Ectodermal cell (in vitro differentiated cells): ENCODE data around the gene CPAMD8.
"Not testable (repeated sequence)": the region's sequence is repeated elsewhere in the genome, so short reads cannot be mapped to it uniquely, and the experiment has no call there.

Experiments
- H3K27ac ChIP-seq: 2 replicates; pipeline ENCODE4 v1.7.0; 2013; ENCODE audit warnings: mild to moderate bottlenecking, low read depth, low read length; ENCODE audit not compliant: insufficient read depth, poor library complexity, severe bottlenecking
- H3K27me3 ChIP-seq: 2 replicates; pipeline ENCODE4 v1.7.0; 2013; ENCODE audit warnings: mild to moderate bottlenecking, low read length; ENCODE audit not compliant: insufficient read depth, control insufficient read depth, poor library complexity, severe bottlenecking
- H3K36me3 ChIP-seq: one replicate; pipeline ENCODE4 v1.7.0; 2013; ENCODE audit warnings: low read length; ENCODE audit not compliant: control insufficient read depth, insufficient read depth
- H3K4me1 ChIP-seq: one replicate; pipeline ENCODE4 v1.7.0; 2013; ENCODE audit warnings: low read length; ENCODE audit not compliant: control insufficient read depth, insufficient read depth
- H3K4me3 ChIP-seq: 2 replicates; pipeline ENCODE4 v1.7.0; 2013; ENCODE audit warnings: low read depth, low read length, control low read depth; ENCODE audit not compliant: insufficient read depth
- H3K9me3 ChIP-seq: 2 replicates; pipeline ENCODE4 v1.7.0; 2013; ENCODE audit warnings: mild to moderate bottlenecking, low read length, moderate library complexity; ENCODE audit not compliant: control insufficient read depth
- WGBS, 2 experiments: methylation state at CpG; one replicate each; pipeline ENCODE4 v1.1.7; 2013; ENCODE audit warnings: missing lambda C conversion rate in 2 of 2; 5-methylcytosine and 5-hydroxymethylcytosine counted together

Gene CPAMD8

DNA sequence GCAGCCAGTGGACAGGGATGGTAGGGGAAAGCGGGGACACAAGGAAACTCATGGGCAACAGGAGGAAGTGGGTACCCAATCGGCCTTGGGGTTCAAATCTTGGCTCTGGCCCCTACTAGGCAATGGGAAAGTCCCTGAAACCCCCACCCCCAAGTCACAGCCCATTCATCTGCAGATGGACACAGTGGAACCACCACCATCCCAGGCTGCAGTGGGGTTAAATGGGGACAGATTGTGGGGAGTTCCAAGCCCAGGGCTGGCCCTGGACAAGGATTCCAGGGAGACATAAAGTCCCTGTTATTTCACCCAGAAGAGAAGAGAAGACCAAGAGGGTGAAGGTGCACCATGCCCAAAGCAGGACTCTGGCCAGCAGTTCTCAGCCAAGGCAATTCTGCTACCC, 48.5 kb downstream of the CPAMD8 start:
- Histone ChIP-seq H3K4me3 (no peak overlapping the region), H3K9me3 (no peaks in the 10 kb centered on the region), H3K27me3 (no peaks in the 10 kb centered on the region), H3K27ac (no peak overlapping the region), H3K4me1 (no peaks in the 10 kb centered on the region), H3K36me3 (no peaks in the 10 kb centered on the region)
- 89 to 95% methylated on average over 2 of the region's 2 CpGs for WGBS, 2 experiments

DNA sequence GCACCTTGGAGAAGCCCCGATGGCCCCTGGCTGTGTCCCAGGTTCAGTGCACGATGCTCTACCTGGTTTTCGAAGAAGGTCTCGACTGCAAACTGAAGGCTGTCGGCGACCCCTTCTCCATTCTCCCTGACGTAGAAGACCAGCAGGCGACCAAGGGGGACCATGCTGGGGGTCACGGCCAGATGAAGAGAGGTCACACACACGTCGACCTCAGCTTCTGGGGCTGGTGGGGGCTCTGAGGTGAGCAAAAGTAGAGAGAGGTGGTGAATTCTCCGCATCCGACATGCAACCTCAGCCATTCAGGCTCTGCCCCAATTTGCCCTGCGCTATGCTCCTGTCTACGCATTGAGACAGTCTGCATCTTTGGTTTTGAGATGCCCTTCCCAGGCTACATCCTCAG, 49.3 kb downstream of the CPAMD8 start:
- 91 to 92% methylated on average over 15 of the region's 15 CpGs for WGBS, 2 experiments
- no peak overlapping the region for H3K27ac ChIP-seq
- no peaks in the 10 kb centered on the region for H3K36me3 ChIP-seq

DNA sequence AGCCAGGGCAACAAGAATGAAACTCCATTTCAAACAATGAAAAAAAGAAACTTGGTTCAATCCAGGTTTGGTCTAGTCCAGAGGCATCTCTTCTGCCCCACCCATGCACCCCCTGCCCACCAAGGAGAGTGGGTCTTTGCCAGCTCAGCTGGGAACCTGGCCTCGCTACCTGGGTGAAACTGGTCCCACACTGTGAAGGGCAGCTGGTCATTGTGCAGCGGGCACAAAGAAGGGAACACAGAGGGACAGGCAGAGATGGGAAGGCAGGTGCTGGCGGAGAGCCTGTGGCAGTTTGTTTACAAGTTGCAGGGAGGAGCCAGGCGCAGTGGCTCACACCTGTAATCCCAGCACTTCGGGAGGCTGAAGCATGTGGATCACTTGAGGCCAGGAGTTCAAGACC, 50.2 kb downstream of the CPAMD8 start:
- H3K36me3 ChIP-seq, result no peaks in the 10 kb centered on the region
- no peaks in the 10 kb centered on the region for H3K9me3 ChIP-seq
- H3K27me3 ChIP-seq, result no peaks in the 10 kb centered on the region
- no peak overlapping the region for H3K4me3 ChIP-seq
- no peak overlapping the region for H3K27ac ChIP-seq
- no peaks in the 10 kb centered on the region for H3K4me1 ChIP-seq
- 90 to 94% methylated on average over 5 of the region's 5 CpGs for WGBS, 2 experiments

More for the DNA sequence above, 49.3 kb downstream of the CPAMD8 start:
- H3K27me3 ChIP-seq, result no peaks in the 10 kb centered on the region
- no peaks in the 10 kb centered on the region for H3K9me3 ChIP-seq
- no peak overlapping the region for H3K4me3 ChIP-seq
- H3K4me1 ChIP-seq, result no peaks in the 10 kb centered on the region

DNA sequence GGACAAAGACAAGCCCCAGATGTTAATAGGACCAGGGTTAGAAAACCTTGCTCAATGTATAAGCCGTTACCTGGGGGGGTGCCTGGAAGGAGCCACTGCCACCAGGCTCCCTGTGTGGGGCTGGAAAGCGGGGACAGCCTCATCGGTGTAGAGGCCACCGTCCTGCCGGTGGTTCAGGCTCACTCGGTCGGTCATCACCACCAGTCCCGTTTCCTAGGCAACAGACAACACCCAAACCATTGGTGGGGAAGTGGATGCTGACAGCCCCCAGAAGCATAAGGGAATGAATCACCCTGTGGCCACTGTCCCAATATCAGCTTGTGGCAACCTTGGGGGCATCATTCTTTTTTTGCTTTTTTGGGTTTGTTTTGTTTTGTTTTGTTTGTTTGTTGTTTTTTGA, 55.8 kb downstream of the CPAMD8 start:
- Histone ChIP-seq H3K9me3 (no peaks in the 10 kb centered on the region), H3K27ac (no peak overlapping the region), H3K36me3 (peaks cover 3% of the 10 kb centered on the region), H3K27me3 (no peaks in the 10 kb centered on the region), H3K4me1 (no peaks in the 10 kb centered on the region), H3K4me3 (no peak overlapping the region)
- 89 to 92% methylated on average over 8 of the region's 8 CpGs for WGBS, 2 experiments

DNA sequence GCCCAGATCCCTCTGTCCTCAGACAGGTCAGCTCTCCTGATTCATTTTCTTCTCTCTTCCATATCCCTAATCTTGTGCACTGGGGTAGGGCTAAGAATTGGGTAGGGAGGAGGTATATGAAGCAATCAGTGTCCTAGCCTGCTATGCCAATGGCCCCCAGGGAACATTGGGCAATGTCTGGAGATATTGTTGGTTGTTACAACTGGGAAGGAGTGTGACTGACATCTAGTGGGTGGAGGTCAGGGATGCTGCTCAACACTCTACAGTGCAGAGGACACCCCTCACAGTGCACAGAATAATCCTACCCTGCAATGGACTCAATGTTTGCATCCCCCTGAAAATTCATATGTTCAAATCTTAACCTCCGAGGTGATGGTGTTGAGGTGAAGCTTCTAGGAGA, 57.5 kb downstream of the CPAMD8 start:
- H3K4me3 ChIP-seq, result no peak overlapping the region

DNA sequence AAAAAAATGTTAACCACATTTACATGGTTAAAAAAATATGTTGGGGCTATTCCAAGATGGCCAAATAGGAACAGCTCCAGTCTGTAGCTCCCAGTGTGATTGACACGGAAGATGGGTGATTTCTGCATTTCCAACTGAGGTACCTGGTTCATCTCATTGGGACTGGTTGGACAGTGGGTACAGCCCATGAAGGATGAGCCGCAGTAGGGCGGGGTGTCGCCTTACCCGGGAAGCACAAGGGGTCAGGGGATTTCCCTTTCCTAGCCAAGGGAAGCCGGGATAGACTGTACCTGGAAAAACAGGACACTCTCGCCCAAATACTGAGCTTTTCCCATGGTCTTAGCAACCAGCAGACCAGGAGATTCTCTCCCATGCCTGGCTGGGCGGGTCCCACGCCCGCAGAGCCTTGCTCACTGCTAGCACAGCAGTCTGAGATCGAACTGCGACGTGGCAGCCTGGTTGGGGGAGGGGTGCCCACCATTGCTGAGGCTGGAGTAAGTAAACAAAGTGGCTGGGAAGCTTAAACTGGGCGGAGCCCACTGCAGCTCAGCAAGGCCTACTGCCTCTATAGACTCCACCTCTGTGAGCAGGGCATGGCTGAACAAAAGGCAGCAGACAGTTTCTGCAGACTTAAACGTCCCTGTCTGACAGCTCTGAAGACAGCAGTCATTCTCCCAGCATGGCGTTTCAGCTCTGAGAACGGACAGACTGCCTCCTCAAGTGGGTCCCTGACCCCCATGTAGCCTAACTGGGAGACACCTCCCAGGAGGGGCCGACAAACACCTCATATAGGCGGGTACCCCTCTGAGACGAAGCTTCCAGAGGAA, 65.4 kb downstream of the CPAMD8 start:
- H3K27me3 ChIP-seq, H3K9me3 ChIP-seq, H3K36me3 ChIP-seq, H3K4me1 ChIP-seq: not testable (repeated sequence)
- H3K4me3 ChIP-seq, result peak overlapping the region; percentile 4
- WGBS, 2 experiments, result 53 to 54% methylated on average over 20 of the region's 20 CpGs
- peak overlapping the region; percentile 56 for H3K27ac ChIP-seq

More for the DNA sequence above, 57.5 kb downstream of the CPAMD8 start:
- 98 to 100% methylated on average over 1 of the region's 1 CpG for WGBS, 2 experiments
- no peak overlapping the region for H3K27ac ChIP-seq
- H3K36me3 ChIP-seq, result peaks cover 3% of the 10 kb centered on the region
- no peaks in the 10 kb centered on the region for H3K4me1 ChIP-seq
- no peaks in the 10 kb centered on the region for H3K27me3 ChIP-seq
- no peaks in the 10 kb centered on the region for H3K9me3 ChIP-seq

DNA sequence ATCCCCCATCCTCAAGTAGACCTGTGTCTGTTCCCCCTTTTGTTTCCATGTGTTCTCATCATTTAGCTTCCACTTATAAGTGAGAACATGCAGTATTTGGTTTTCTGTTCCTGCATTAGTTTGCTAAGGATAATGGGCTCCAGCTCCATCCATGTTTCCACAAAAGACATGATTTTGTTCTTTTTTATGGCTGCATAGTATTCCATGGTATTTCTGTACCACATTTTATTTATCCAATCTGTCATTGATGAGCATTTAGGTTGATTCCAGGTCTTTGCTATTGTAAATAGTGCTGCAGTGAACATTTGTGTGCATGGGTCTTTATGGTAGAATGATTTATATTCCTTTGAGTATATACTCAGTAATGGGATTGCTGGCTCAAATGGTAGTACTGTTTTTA, 68.3 kb downstream of the CPAMD8 start:
- H3K27ac ChIP-seq, H3K27me3 ChIP-seq, H3K36me3 ChIP-seq, H3K4me1 ChIP-seq, H3K4me3 ChIP-seq, H3K9me3 ChIP-seq: not testable (repeated sequence)

DNA sequence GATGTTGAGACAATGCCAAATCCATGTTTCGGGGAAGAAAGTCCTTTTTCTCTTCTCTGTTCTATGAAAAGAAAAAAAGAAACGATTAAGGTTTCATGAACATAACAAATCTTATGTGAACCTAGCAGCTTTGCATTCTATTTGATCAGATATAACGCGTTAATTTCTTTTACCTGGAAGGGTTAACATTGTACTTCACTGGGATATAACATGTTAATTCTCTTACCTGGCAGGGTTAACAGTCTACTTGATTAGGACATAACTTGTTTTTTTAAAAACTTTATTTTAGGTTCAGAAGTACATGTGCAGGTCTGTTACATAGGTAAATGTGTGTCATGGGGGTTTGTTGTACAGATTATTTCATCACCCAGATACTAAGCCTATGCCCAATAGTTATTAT, 68.8 kb downstream of the CPAMD8 start:
- no peaks in the 10 kb centered on the region for H3K9me3 ChIP-seq
- H3K27me3 ChIP-seq, result no peaks in the 10 kb centered on the region
- no peaks in the 10 kb centered on the region for H3K36me3 ChIP-seq
- no peak overlapping the region for H3K4me3 ChIP-seq
- H3K4me1 ChIP-seq, result peaks cover 7% of the 10 kb centered on the region
- 87 to 90% methylated on average over 4 of the region's 4 CpGs for WGBS, 2 experiments
- H3K27ac ChIP-seq, result no peak overlapping the region

DNA sequence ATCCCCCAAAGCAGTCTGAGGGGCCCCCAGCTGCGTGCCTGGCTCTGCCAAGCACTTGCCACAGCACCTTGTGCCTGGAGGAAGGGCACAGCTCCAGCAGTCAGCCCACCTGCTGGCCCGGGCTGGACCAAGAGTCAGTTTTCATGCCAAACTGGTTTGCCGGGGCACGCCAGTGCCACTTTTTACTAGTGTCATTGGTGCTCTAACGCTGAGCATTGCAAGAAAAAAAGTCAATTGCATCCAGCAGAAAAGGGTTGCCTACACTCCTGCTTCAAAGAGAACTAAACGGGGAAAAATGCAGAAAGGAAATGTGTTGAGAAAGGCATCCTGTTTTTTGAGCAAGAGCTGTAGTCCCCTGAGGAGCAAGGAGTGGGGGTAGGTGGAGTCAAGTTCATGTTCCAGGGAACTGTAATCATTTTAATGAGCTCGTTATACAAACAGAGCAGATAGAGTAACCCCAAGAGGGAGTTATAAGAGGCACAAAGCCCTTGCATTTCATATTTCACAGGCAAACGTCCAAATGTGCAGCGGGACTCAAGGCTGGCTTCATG, 69.4 kb downstream of the CPAMD8 start:
- no peaks in the 10 kb centered on the region for H3K36me3 ChIP-seq
- no peaks in the 10 kb centered on the region for H3K27me3 ChIP-seq
- peaks cover 7% of the 10 kb centered on the region for H3K4me1 ChIP-seq
- 89% methylated on average over 9 of the region's 9 CpGs for WGBS, 2 experiments
- no peaks in the 10 kb centered on the region for H3K9me3 ChIP-seq
- H3K27ac ChIP-seq, result no peak overlapping the region
- H3K4me3 ChIP-seq, result no peak overlapping the region

DNA sequence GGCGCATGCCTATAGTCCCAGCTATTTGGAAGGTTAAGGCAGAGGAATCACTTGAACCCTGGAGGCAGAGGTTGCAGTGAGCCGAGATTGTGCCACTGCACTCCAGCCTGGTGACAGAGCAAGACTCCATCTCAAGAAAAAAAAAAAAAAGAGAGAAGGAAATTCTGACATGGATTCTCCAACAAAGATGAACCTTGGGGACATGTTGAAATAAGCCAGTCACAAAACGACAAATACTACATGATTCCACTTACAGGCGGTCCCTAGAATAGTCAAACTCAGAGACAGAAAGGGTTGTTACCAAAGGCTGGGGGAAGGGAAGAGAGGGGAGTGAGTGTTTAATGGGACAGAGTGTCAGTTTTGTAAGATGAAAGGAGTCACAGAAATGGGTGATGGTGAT, 71.4 kb downstream of the CPAMD8 start:
- Histone ChIP-seq H3K27me3 (no peaks in the 10 kb centered on the region), H3K36me3 (no peaks in the 10 kb centered on the region), H3K4me3 (no peak overlapping the region), H3K9me3 (no peaks in the 10 kb centered on the region), H3K4me1 (no peaks in the 10 kb centered on the region), H3K27ac (no peak overlapping the region)
- 87 to 93% methylated on average over 4 of the region's 4 CpGs for WGBS, 2 experiments
